Skin epidermis (tissue), 12 donors: ENCODE results near the gene ALPK3.

Experiments used
- H3K27ac ChIP-seq, 21 experiments: fragments of 200-600 bp; sonication (generic) in 11 of 21; one replicate each; pipeline ENCODE4 v1.5.0; 2020; ENCODE audit warnings: mild to moderate bottlenecking in 3 of 21, inconsistent platforms in 2 of 21, moderate library complexity in 2 of 21
- H3K4me3 ChIP-seq, 7 experiments: fragments of 200-600 bp; sonication (generic) in 2 of 7; one replicate each; pipeline ENCODE4 v1.5.0; 2020; ENCODE audit warnings: inconsistent platforms in 2 of 7, mild to moderate bottlenecking in 2 of 7, moderate library complexity in 1 of 7

Gene ALPK3

GRCh38 chr15:84886211-84886983 is 69.2 kb downstream of the ALPK3 start:
- Histone ChIP-seq H3K27ac (no peak overlapping the region), H3K4me3 (no peak overlapping the region)

- Histone ChIP-seq H3K27ac (no peak overlapping the region), H3K4me3 (no peak overlapping the region)
Measured at GRCh38 chr15:84886984-84887299, 69.8 kb downstream of the ALPK3 start.

GRCh38 chr15:84887938-84888337 is 70.8 kb downstream of the ALPK3 start:
- Histone ChIP-seq H3K4me3 (no peak overlapping the region), H3K27ac (no peak overlapping the region)

- H3K27ac ChIP-seq, result no peak overlapping the region
- H3K4me3 ChIP-seq, result no peak overlapping the region
Measured at GRCh38 chr15:84888639-84889038, 71.5 kb downstream of the ALPK3 start.

- H3K4me3 ChIP-seq, result no peak overlapping the region
- no peak overlapping the region for H3K27ac ChIP-seq
Measured at GRCh38 chr15:84889313-84889990, 72.3 kb downstream of the ALPK3 start.

- H3K27ac ChIP-seq, result no peak overlapping the region
- no peak overlapping the region for H3K4me3 ChIP-seq
Measured at GRCh38 chr15:84889991-84890669, 73.0 kb downstream of the ALPK3 start.

- Histone ChIP-seq H3K4me3 (no peak overlapping the region), H3K27ac (no peak overlapping the region)
Measured at GRCh38 chr15:84890670-84891162, 73.6 kb downstream of the ALPK3 start.

- Histone ChIP-seq H3K4me3 (no peak overlapping the region), H3K27ac (no peak overlapping the region)
Measured at GRCh38 chr15:84891339-84891738, 74.2 kb downstream of the ALPK3 start.

GRCh38 chr15:84892786-84893307 is 75.7 kb downstream of the ALPK3 start:
- no peak overlapping the region for H3K4me3 ChIP-seq
- no peak overlapping the region for H3K27ac ChIP-seq

- no peak overlapping the region for H3K27ac ChIP-seq
- H3K4me3 ChIP-seq, result no peak overlapping the region
Measured at GRCh38 chr15:84893607-84894006, 76.5 kb downstream of the ALPK3 start.

- Histone ChIP-seq H3K27ac (no peak overlapping the region), H3K4me3 (no peak overlapping the region)
Measured at GRCh38 chr15:84894736-84895425, 77.7 kb downstream of the ALPK3 start.

GRCh38 chr15:84898761-84899160 is 81.6 kb downstream of the ALPK3 start:
- Histone ChIP-seq H3K27ac (no peak overlapping the region), H3K4me3 (no peak overlapping the region)

GRCh38 chr15:84899750-84900149 is 82.6 kb downstream of the ALPK3 start:
- no peak overlapping the region for H3K27ac ChIP-seq
- H3K4me3 ChIP-seq, result no peak overlapping the region

- Histone ChIP-seq H3K27ac (no peak overlapping the region), H3K4me3 (no peak overlapping the region)
Measured at GRCh38 chr15:84901540-84901939, 84.4 kb downstream of the ALPK3 start.

- Histone ChIP-seq H3K27ac (peak overlapping the region in 1 of 21 experiments; percentile 30), H3K4me3 (no peak overlapping the region)
Measured at GRCh38 chr15:84903751-84904150, 86.6 kb downstream of the ALPK3 start.

- peak overlapping the region in 1 of 21 experiments; percentile 30 for H3K27ac ChIP-seq
Measured at GRCh38 chr15:84904419-84904818, 87.3 kb downstream of the ALPK3 start.

GRCh38 chr15:84905016-84905916 is 88.1 kb downstream of the ALPK3 start:
- H3K27ac ChIP-seq, result peak overlapping the region in 1 of 21 experiments; percentile 30
- H3K4me3 ChIP-seq, result no peak overlapping the region

More at GRCh38 chr15:84904419-84904818, 87.3 kb downstream of the ALPK3 start:
- H3K4me3 ChIP-seq, result no peak overlapping the region

- no peak overlapping the region for H3K27ac ChIP-seq
- no peak overlapping the region for H3K4me3 ChIP-seq
Measured at GRCh38 chr15:84907731-84908130, 90.6 kb downstream of the ALPK3 start.

GRCh38 chr15:84908564-84908963 is 91.4 kb downstream of the ALPK3 start:
- H3K4me3 ChIP-seq, result no peak overlapping the region
- no peak overlapping the region for H3K27ac ChIP-seq
